ENCODE data around the gene RETREG2.

RETREG2 gene

GRCh38 chr2:219179601-219180465, 1.8 kb downstream of the RETREG2 start:
- Histone ChIP-seq H3K9me3 (ENCODE audit: control insufficient read depth, low read length) (no peaks in the 10 kb centered on the region), H3K4me3 (ENCODE audit: low read length) (peak overlapping the region; percentile 83), H3K9ac (ENCODE audit: low read length) (peak overlapping the region; percentile 99), H3K27me3 (replicated peaks; ENCODE audit: control insufficient read depth, insufficient read depth, low read length) (no peaks in the 10 kb centered on the region), H3K36me3 (ENCODE audit: control insufficient read depth, insufficient read depth, low read length, severe bottlenecking) (peaks cover 51% of the 10 kb centered on the region), H3K4me1 (ENCODE audit: control insufficient read depth, insufficient read depth, low read length) (peaks cover 28% of the 10 kb centered on the region)
- DNase-seq (ENCODE audit: low read depth), result no peak

GRCh38 chr2:219180961-219181360, 2.9 kb downstream of the RETREG2 start:
- no peak overlapping the region for H3K9ac ChIP-seq (ENCODE audit: low read length)
- peaks cover 19% of the 10 kb centered on the region for H3K4me1 ChIP-seq (ENCODE audit: control insufficient read depth, insufficient read depth, low read length)
- peaks cover 56% of the 10 kb centered on the region for H3K36me3 ChIP-seq (ENCODE audit: control insufficient read depth, insufficient read depth, low read length, severe bottlenecking)
- DNase-seq (ENCODE audit: low read depth), result no peak
- H3K9me3 ChIP-seq (ENCODE audit: control insufficient read depth, low read length), result no peaks in the 10 kb centered on the region
- no peaks in the 10 kb centered on the region for H3K27me3 ChIP-seq (replicated peaks; ENCODE audit: control insufficient read depth, insufficient read depth, low read length)
- H3K4me3 ChIP-seq (ENCODE audit: low read length), result no peak overlapping the region

- Histone ChIP-seq H3K27me3 (replicated peaks; ENCODE audit: control insufficient read depth, insufficient read depth, low read length) (no peaks in the 10 kb centered on the region), H3K9me3 (ENCODE audit: control insufficient read depth, low read length) (no peaks in the 10 kb centered on the region), H3K36me3 (ENCODE audit: control insufficient read depth, insufficient read depth, low read length, severe bottlenecking) (peaks cover 56% of the 10 kb centered on the region), H3K9ac (ENCODE audit: low read length) (no peak overlapping the region), H3K4me1 (ENCODE audit: control insufficient read depth, insufficient read depth, low read length) (peaks cover 17% of the 10 kb centered on the region), H3K4me3 (ENCODE audit: low read length) (no peak overlapping the region)
- no peak for DNase-seq (ENCODE audit: low read depth)
Measured at GRCh38 chr2:219181531-219181930, 3.5 kb downstream of the RETREG2 start.

GRCh38 chr2:219182331-219183150, 4.5 kb downstream of the RETREG2 start:
- Histone ChIP-seq H3K4me3 (ENCODE audit: low read length) (no peak overlapping the region), H3K36me3 (ENCODE audit: control insufficient read depth, insufficient read depth, low read length, severe bottlenecking) (peaks cover 56% of the 10 kb centered on the region), H3K4me1 (ENCODE audit: control insufficient read depth, insufficient read depth, low read length) (peaks cover 11% of the 10 kb centered on the region), H3K9ac (ENCODE audit: low read length) (no peak overlapping the region), H3K27me3 (replicated peaks; ENCODE audit: control insufficient read depth, insufficient read depth, low read length) (no peaks in the 10 kb centered on the region), H3K9me3 (ENCODE audit: control insufficient read depth, low read length) (no peaks in the 10 kb centered on the region)
- DNase-seq (ENCODE audit: low read depth), result no peak

DNA sequence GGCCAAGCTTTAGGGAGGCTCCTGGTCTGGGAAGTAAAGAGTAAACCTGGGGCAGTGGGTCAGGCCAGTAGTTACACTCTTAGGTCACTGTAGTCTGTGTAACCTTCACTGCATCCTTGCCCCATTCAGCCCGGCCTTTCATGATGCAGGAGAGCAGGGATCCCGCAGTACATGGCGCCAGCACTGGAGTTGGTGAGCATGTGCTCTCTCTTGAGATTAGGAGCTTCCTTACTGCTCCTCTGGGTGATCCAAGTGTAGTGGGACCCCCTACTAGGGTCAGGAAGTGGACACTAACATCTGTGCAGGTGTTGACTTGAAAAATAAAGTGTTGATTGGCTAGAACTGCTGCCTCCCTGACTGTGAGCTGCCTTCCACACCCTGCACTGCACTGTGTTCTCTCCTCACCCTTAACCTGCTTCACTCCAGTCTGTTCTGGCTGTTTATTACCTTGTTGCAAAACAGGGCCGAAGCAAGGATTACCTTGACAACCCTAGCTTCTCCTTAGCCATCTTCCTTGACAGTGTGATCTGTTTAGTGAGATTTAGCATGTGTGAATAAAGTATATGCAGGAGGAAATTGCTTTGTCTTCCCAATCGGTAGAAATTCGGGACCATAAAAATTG, 5.2 kb downstream of the RETREG2 start:
- H3K36me3 ChIP-seq (ENCODE audit: control insufficient read depth, insufficient read depth, low read length, severe bottlenecking), result peaks cover 56% of the 10 kb centered on the region
- peaks cover 11% of the 10 kb centered on the region for H3K4me1 ChIP-seq (ENCODE audit: control insufficient read depth, insufficient read depth, low read length)
- no peaks in the 10 kb centered on the region for H3K9me3 ChIP-seq (ENCODE audit: control insufficient read depth, low read length)
- H3K27me3 ChIP-seq (replicated peaks; ENCODE audit: control insufficient read depth, insufficient read depth, low read length), result no peaks in the 10 kb centered on the region
- H3K4me3 ChIP-seq (ENCODE audit: low read length), result no peak overlapping the region
- no peak overlapping the region for H3K9ac ChIP-seq (ENCODE audit: low read length)
- DNase-seq (ENCODE audit: low read depth), result no peak

DNA sequence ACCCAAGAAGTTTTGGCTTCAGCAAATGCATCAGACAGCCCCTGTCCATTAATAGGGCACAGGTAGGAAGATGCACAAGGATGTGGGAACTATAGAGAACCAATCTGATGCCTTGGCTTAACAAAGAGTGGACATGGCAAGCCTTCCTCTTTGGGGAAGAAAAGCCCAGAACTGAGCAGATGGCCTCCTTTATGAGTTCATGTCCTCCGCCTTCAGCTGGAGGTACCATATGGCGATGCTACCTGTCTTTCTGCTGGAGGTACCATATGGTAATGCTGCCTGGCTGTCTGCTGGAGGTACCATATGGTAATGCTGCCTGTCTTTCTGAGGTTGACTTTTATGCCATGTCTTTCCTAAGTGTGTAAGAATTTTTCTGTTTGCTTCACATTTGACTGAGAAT, 6.0 kb downstream of the RETREG2 start:
- H3K27me3 ChIP-seq (replicated peaks; ENCODE audit: control insufficient read depth, insufficient read depth, low read length), result no peaks in the 10 kb centered on the region
- H3K4me3 ChIP-seq (ENCODE audit: low read length), result no peak overlapping the region
- DNase-seq (ENCODE audit: low read depth), result no peak

GRCh38 chr2:219186754-219187456, 8.8 kb downstream of the RETREG2 start:
- DNase-seq (ENCODE audit: low read depth), result no peak
- Histone ChIP-seq H3K4me3 (ENCODE audit: low read length) (no peak overlapping the region), H3K9me3 (ENCODE audit: control insufficient read depth, low read length) (no peaks in the 10 kb centered on the region)

More for the DNA sequence above, 6.0 kb downstream of the RETREG2 start:
- Histone ChIP-seq H3K36me3 (ENCODE audit: control insufficient read depth, insufficient read depth, low read length, severe bottlenecking) (peaks cover 56% of the 10 kb centered on the region), H3K4me1 (ENCODE audit: control insufficient read depth, insufficient read depth, low read length) (peaks cover 6% of the 10 kb centered on the region), H3K9ac (ENCODE audit: low read length) (no peak overlapping the region), H3K9me3 (ENCODE audit: control insufficient read depth, low read length) (no peaks in the 10 kb centered on the region)

GRCh38 chr2:219197388-219197787, 19.3 kb downstream of the RETREG2 start:
- Histone ChIP-seq H3K9me3 (ENCODE audit: control insufficient read depth, low read length) (no peaks in the 10 kb centered on the region), H3K36me3 (ENCODE audit: control insufficient read depth, insufficient read depth, low read length, severe bottlenecking) (no peaks in the 10 kb centered on the region), H3K9ac (ENCODE audit: low read length) (no peak overlapping the region), H3K27me3 (replicated peaks; ENCODE audit: control insufficient read depth, insufficient read depth, low read length) (peaks cover 8% of the 10 kb centered on the region), H3K4me3 (ENCODE audit: low read length) (no peak overlapping the region), H3K4me1 (ENCODE audit: control insufficient read depth, insufficient read depth, low read length) (peaks cover 6% of the 10 kb centered on the region)
- no peak for DNase-seq (ENCODE audit: low read depth)

More at GRCh38 chr2:219186754-219187456, 8.8 kb downstream of the RETREG2 start:
- Histone ChIP-seq H3K36me3 (ENCODE audit: control insufficient read depth, insufficient read depth, low read length, severe bottlenecking) (peaks cover 35% of the 10 kb centered on the region), H3K9ac (ENCODE audit: low read length) (no peak overlapping the region), H3K4me1 (ENCODE audit: control insufficient read depth, insufficient read depth, low read length) (no peaks in the 10 kb centered on the region), H3K27me3 (replicated peaks; ENCODE audit: control insufficient read depth, insufficient read depth, low read length) (no peaks in the 10 kb centered on the region)

- Histone ChIP-seq H3K9ac (ENCODE audit: low read length) (no peak overlapping the region), H3K36me3 (ENCODE audit: control insufficient read depth, insufficient read depth, low read length, severe bottlenecking) (no peaks in the 10 kb centered on the region), H3K4me1 (ENCODE audit: control insufficient read depth, insufficient read depth, low read length) (peaks cover 6% of the 10 kb centered on the region), H3K9me3 (ENCODE audit: control insufficient read depth, low read length) (no peaks in the 10 kb centered on the region), H3K4me3 (ENCODE audit: low read length) (no peak overlapping the region), H3K27me3 (replicated peaks; ENCODE audit: control insufficient read depth, insufficient read depth, low read length) (peaks cover 8% of the 10 kb centered on the region)
- no peak for DNase-seq (ENCODE audit: low read depth)
Measured at GRCh38 chr2:219198974-219199373, 20.9 kb downstream of the RETREG2 start.

- Histone ChIP-seq H3K36me3 (ENCODE audit: control insufficient read depth, insufficient read depth, low read length, severe bottlenecking) (no peaks in the 10 kb centered on the region), H3K4me1 (ENCODE audit: control insufficient read depth, insufficient read depth, low read length) (peaks cover 6% of the 10 kb centered on the region), H3K9ac (ENCODE audit: low read length) (no peak overlapping the region), H3K4me3 (ENCODE audit: low read length) (no peak overlapping the region), H3K9me3 (ENCODE audit: control insufficient read depth, low read length) (no peaks in the 10 kb centered on the region), H3K27me3 (replicated peaks; ENCODE audit: control insufficient read depth, insufficient read depth, low read length) (peaks cover 8% of the 10 kb centered on the region)
- no peak for DNase-seq (ENCODE audit: low read depth)
Measured at GRCh38 chr2:219199470-219200211, 21.6 kb downstream of the RETREG2 start.
